ENCODE data around the gene TBX5.

- no peak for TF ChIP-seq POLR2A (IDR thresholded peaks at IDR 0.05)
- no peak for TF ChIP-seq EP300 (IDR thresholded peaks at IDR 0.05)
- no peak for TF ChIP-seq CTCF (IDR thresholded peaks at IDR 0.05)
These were observed 45.5 kb downstream of the TBX5 start for GRCh38 chr12:114360485-114360884.
